Tibial nerve (tissue), 4 donors: ENCODE measurements around the gene STX8.

Experiments
- EP300 ChIP-seq, 2 donors: sonication (generic); formaldehyde crosslinking; IDR thresholded peaks; one replicate each; pipeline ENCODE4 v1.6.1; 2017; ENCODE audit warnings: antibody characterized with exemption in 2 of 2, mild to moderate bottlenecking in 1 of 2
- POLR2A ChIP-seq, 2 donors: fragments of 450-650 bp; IDR thresholded peaks; one replicate each; pipeline ENCODE4 v1.6.1; 2017; ENCODE audit warnings: antibody characterized with exemption in 2 of 2, mild to moderate bottlenecking in 2 of 2, moderate library complexity in 2 of 2
- TF ChIP-seq, protein P1 (sequence below), 5 experiments: fragments of 200-600 bp in 3 of 5; fragments of 450-650 bp in 2 of 5; sonication (generic) in 3 of 5; IDR thresholded peaks; one replicate each; pipeline ENCODE4 v1.5.1; 2016 to 2019; ENCODE audit warnings: antibody characterized with exemption in 5 of 5, mild to moderate bottlenecking in 3 of 5, moderate library complexity in 2 of 5

- TF ChIP-seq, protein P1, sequence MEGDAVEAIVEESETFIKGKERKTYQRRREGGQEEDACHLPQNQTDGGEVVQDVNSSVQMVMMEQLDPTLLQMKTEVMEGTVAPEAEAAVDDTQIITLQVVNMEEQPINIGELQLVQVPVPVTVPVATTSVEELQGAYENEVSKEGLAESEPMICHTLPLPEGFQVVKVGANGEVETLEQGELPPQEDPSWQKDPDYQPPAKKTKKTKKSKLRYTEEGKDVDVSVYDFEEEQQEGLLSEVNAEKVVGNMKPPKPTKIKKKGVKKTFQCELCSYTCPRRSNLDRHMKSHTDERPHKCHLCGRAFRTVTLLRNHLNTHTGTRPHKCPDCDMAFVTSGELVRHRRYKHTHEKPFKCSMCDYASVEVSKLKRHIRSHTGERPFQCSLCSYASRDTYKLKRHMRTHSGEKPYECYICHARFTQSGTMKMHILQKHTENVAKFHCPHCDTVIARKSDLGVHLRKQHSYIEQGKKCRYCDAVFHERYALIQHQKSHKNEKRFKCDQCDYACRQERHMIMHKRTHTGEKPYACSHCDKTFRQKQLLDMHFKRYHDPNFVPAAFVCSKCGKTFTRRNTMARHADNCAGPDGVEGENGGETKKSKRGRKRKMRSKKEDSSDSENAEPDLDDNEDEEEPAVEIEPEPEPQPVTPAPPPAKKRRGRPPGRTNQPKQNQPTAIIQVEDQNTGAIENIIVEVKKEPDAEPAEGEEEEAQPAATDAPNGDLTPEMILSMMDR (IDR thresholded peaks at IDR 0.05): no peak
- TF ChIP-seq POLR2A (IDR thresholded peaks at IDR 0.05) (no peak), EP300 (IDR thresholded peaks at IDR 0.05) (no peak)
Measured at GRCh38 chr17:9213303-9213640, 362.3 kb downstream of the STX8 start.
